SKM-1 (cell line): ENCODE data around the gene GTSE1.

ENCODE experiments used
- DNase-seq: peaks from one replicate; lab custom pipeline; 2025; ENCODE audit not compliant: unreplicated experiment; lab: John Stamatoyannopoulos, UW

Gene GTSE1

DNA sequence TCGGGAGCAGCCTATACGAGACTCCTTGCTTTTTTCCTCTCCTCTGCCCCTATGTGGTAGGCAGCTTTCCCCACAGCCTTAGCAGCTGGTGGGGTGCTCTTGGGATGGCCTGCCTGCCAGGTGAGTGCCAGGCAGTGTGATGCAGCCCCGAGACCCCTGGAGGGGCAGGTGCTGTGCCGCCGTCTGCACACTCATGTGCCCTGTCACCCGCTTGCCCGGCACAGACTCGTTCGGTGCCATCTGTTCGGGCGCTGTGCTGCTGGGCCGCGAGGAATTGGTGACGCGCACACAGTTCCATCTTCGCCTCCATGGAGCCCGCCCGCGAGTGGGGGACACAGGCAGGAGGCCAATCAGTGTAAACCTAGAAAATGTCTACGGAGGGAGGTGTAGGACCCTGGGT lies 54.0 kb downstream of the GTSE1 start:
- no peak for DNase-seq

DNA sequence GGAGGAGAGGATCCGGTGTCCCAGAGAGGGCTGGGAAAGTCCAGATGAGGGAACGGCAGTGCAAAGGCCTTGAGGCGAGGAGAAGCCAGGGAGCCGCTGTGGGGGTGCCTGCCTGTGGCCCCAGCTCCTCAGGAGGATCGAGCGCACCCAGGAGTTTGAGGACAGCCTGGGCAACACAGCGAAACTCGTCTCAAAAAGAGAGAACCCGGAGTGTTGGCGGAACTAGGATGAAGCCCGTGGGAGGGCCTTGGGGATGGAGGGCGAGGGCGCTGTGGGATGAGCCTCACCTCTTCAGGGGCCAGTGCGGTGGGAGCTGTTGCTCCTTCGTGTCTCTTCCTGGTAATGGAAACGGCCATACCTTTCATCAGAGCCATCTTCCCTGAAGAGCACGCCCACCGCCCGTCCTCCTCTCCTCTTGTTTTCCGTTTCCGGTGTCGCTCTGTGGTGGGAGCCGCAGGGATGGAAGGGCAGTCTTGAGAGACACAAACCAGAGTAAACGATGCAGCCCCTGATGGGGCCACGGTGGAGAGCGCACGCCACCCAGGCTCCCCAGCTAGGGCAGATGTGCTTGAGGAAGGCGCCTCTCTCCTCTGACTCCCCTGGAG lies 54.6 kb downstream of the GTSE1 start:
- DNase-seq = no peak

DNA sequence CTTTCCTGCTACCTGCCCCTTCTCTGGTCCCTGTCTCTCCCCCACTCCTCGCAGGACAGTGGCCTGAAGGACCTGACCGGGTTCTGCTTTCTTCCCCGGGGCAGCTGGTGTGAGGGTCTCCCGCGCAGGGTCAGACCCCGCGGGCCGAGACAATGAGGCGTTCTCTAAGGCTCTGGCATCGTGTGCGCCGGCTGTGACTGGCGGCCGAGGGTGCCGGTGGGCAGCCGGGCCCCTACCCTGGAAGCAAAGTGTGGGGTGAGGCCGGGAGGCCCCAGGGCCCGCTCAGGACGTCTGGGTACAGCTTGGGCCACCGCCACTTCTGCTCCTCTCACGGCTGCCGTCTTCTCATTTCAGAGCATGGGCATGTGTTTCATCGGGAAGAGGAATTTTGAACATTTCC lies 55.1 kb downstream of the GTSE1 start:
- DNase-seq = no peak

DNA sequence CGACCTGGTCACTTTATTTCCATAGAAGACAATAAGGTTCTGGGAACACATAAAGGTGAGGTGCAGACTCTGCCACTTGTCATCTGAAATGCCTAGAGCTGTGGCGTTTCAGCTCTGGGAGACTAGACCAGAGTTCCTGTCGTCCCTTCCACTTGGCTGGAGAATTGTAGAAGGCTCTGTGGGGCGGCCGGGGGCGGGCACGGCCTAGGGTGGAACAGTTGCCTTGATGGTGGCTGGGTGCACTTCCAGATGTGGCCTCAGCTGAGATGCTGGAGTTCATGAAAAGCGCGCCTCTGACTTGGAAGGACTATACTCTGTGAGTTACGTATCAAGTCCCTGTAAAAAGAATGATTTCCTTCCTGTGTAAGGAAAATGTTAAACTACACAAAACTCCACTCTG lies 55.6 kb downstream of the GTSE1 start:
- DNase-seq = no peak

DNA sequence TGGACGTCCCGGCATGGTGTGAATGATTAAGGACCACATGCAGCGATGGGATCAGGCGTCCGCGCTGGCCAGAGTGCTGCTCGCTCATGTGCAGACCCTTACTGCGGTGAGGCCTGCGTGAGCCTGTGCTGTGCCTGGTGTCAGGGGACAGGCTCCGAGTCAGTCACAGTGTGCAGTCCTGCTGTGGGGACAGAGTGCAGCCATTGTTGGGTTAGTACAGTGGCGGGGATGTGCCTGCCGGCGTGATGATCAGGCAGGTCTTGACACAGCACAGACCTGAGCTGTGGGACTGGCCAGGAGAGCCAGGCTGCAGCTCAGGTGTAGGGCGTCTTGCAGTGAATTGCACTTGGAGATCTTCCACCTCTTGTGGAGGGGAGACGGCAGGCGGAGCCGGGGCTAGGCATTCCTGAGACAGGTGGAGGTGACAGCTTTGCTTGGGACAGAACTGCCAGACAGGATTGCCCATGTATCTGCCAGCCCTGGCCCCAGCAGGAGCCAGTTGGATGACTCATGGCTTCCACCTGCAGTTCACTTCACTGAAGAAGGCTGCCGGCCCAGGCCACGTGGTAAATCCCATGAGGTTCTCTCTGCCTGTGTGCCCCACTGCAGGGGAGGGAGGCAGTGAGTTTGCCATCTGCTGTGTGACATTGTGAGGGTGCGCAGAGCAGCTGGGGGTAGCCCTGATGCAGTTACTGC lies 56.2 kb downstream of the GTSE1 start:
- DNase-seq = no peak

- DNase-seq = no peak
Measured at GRCh38 chr22:46353483-46354105, 56.9 kb downstream of the GTSE1 start.

- no peak for DNase-seq
Measured at GRCh38 chr22:46354176-46354992, 57.7 kb downstream of the GTSE1 start.

DNA sequence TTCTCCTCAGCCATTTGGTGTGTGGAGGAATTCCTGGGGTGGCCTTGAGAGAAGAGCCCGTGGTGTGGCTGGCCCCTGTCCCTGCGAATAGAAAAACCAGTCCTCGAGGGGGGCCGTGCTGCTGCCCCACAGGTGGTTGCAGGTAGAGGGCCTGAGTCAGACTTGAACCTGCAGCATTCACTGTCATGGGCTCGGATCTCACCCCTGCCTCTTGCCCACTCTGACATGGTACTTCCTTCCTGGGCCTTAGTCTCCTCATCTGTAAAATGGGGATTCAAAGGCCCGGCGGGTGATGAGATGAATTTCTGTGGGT lies 58.3 kb downstream of the GTSE1 start:
- no peak for DNase-seq

- DNase-seq = peak; percentile 35
Measured at GRCh38 chr22:46355369-46355995, 58.8 kb downstream of the GTSE1 start.

DNA sequence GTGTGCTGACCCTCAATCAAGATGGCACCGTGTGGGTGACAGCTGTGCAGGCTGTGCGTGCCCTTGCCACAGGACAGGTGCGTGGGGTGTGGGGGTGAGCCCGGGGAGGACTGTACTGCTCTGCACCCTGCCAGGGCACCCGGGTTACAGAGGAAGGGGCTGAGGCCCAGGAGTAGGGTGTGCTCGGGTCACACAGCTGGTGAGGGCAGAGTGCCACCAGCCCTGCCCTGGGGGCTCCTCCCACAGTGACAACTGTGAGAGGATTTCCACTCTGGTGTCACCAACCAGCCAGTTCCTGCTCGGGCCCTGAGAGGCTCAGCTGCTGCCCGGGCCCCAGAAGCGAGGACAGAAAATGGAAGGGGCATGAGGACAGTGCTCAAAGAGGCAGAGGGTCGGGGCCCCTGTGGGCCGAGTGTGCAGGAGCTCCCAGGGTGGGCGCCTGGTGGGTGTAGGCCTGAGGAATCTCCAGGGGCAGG lies 59.4 kb downstream of the GTSE1 start:
- DNase-seq = no peak

DNA sequence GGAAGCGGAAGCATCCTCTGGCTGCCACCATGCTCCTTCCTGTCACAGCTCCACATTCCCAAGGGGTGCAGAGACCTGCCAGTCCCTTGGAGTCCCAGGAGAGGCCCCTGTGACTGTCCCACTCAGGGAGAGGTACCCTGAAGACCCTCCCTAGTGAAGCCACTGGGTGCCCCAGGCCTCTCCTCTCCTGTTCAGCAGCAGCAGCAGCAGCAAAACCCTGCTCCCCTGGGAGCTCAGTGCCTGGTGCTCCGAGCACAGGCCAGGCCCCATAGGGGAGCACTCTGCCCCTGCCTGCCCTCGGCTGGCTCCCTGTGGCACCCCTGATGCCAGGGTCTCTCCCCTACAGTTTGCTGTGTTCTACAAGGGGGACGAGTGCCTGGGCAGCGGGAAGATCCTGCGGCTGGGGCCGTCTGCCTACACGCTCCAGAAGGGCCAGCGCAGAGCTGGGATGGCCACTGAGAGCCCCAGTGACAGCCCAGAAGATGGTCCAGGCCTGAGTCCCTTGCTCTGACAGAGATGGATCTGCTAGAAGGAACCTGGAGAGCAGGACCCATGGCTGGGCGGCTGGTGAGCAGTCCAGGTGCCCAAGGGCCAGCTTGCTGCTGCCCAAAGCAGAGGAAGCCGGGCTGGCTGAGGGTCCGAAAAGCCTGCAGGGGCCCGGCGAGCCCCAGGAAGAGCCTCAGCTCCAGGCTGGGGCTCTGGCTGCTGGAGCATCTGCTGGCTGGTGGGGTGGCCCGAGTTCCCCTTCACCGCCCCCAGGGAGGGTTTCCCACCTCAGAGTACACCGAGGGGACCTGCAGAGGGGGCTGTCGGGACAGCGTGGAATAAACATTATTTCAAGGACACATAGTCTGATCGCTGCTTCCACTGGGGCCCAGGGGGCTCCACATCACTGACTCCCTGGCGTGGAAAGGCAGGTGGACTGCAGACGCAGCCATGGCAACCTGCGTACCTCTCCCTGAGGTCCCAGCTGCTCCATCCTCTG lies 60.1 kb downstream of the GTSE1 start:
- no peak for DNase-seq

- no peak for DNase-seq
Measured at GRCh38 chr22:46357711-46358520, 61.2 kb downstream of the GTSE1 start.

- no peak for DNase-seq
Measured at GRCh38 chr22:46358766-46359165, 62.1 kb downstream of the GTSE1 start.

GRCh38 chr22:46359362-46359761 lies 62.7 kb downstream of the GTSE1 start:
- DNase-seq = no peak

DNA sequence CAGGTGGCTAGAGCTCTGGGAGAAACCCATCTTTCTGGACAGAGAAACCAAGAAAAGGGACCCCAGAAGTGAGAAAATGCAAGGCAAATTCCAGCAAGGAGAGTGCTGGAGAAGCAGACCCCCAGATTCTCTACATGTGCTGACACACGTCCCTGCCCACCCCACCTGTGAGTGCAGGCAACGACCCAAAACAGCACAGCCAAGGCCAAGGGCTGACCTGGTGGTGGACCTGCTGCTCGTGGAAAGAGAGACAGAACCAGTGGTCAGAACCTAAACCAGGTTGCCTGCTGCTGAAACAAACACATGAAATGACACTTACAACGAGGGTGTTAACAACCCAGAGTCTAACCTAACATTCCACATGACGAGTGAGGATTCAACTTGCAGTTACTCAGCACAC lies 63.4 kb downstream of the GTSE1 start:
- DNase-seq = no peak

- no peak for DNase-seq
Measured at GRCh38 chr22:46360891-46361290, 64.2 kb downstream of the GTSE1 start.

DNA sequence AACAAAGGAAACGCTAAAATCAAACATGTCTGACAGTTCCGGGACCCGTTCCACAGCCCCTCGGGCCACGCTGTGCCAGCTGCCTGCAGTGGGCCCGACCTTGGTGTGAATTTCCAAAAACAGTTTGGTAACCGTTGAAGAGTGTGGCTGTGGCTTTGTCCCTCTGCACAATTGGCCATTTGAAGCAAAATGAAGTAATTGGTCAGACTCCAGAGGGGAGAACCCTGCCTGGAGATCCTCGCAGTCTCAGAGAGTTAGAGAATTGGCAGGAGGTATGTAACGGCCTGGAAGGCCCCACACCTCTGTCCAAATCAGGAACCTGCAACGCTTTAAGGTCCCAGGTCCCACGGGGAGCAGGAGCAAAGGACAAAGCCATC lies 65.1 kb downstream of the GTSE1 start:
- DNase-seq = no peak

DNA sequence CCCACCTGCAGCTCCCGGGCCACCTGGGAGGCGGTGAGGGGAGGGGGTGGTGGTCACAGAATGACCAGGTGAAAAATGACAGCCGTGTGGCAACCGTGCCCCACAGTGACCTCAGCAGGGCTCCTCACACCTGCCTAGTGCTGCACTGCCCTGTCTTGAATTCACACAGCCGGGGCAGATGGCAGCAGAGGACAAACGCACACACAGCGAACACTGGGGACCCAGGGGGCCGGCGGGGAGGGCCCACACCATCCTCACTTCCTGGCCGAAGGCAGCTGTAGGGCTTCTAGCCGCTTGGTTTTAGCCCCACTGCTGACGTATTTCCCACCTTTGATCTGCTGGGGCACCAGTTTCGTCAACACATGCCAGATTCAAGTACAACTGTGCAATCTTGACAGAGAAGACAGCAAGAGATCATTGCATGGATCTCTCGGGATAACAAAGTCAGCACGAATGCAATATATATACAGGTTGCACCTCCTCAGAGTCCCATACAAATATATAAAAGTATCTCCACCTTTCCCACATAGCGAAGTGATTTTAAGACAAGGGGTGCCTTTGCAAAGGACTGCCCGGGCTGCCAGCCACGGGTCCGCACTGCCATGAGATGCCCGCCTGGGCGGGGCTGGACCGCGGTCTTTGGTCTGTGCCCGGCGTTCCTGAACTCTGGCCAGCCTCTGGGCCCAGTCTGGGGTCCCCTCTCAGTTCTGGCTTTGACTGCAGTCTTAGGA lies 65.7 kb downstream of the GTSE1 start:
- DNase-seq = no peak
